Liver (tissue), 9 donors: Measurements from ENCODE around the gene NPPB. TPM values are rescaled to one million over a fixed set of nuclear protein-coding genes. Genes with fewer than 3 reads are reported as not detected.

ENCODE experiments used
- DNase-seq: peaks from one replicate; pipeline ENCODE4 v3.0.0-alpha.2; 2017; ENCODE audit warnings: low spot score
- H3K27ac ChIP-seq, 2 donors: one replicate each; pipeline ENCODE4 v1.7.0; 2013; ENCODE audit warnings: inconsistent platforms in 2 of 2, low read length in 2 of 2, control low read depth in 1 of 2, low read depth in 1 of 2, mild to moderate bottlenecking in 1 of 2
- H3K27me3 ChIP-seq, 4 donors: one replicate each; pipeline versions ENCODE4 v1.6.1 to v1.7.0; 2013; ENCODE audit warnings: low read length in 3 of 4, inconsistent platforms in 1 of 4, mild to moderate bottlenecking in 1 of 4, moderate library complexity in 1 of 4; ENCODE audit not compliant: control insufficient read depth in 4 of 4, insufficient read depth in 4 of 4
- H3K36me3 ChIP-seq, 4 donors: one replicate each; pipeline versions ENCODE4 v1.6.1 to v1.7.0; 2013; ENCODE audit warnings: low read length in 3 of 4, mild to moderate bottlenecking in 3 of 4, low read depth in 1 of 4, moderate library complexity in 1 of 4; ENCODE audit not compliant: control insufficient read depth in 4 of 4, insufficient read depth in 3 of 4
- H3K4me1 ChIP-seq, 4 donors: one replicate each; pipeline versions ENCODE4 v1.6.1 to v1.7.0; 2013; ENCODE audit warnings: low read length in 3 of 4, mild to moderate bottlenecking in 3 of 4, moderate library complexity in 1 of 4; ENCODE audit not compliant: control insufficient read depth in 4 of 4, insufficient read depth in 4 of 4
- H3K4me3 ChIP-seq, 3 donors: one replicate each; pipeline versions ENCODE4 v1.6.1 to v1.7.0; 2013; ENCODE audit warnings: low read length in 3 of 3, control low read depth in 1 of 3, low read depth in 1 of 3, mild to moderate bottlenecking in 1 of 3
- H3K9ac ChIP-seq, 2 donors: one replicate each; pipeline ENCODE4 v1.7.0; 2013; ENCODE audit warnings: low read length in 2 of 2, mild to moderate bottlenecking in 2 of 2, moderate library complexity in 2 of 2, control low read depth in 1 of 2, low read depth in 1 of 2
- H3K9me3 ChIP-seq, 4 donors: one replicate each; pipeline versions ENCODE4 v1.6.1 to v1.7.0; 2013; ENCODE audit warnings: low read length in 3 of 4; ENCODE audit not compliant: control insufficient read depth in 4 of 4
- ATF3 ChIP-seq: IDR thresholded peaks from 2 replicates; pipeline ENCODE4 v1.6.1; 2016; ENCODE audit warnings: antibody characterized with exemption
- EGR1 ChIP-seq, 2 donors: IDR thresholded peaks; 2 replicates each; pipeline ENCODE4 v1.6.1; 2016 to 2018; ENCODE audit warnings: antibody characterized with exemption in 2 of 2, low read depth in 2 of 2
- FOXA1 ChIP-seq: IDR thresholded peaks from 2 replicates; pipeline ENCODE4 v1.6.1; 2016; ENCODE audit warnings: antibody characterized with exemption
- FOXA2 ChIP-seq: IDR thresholded peaks from 2 replicates; pipeline ENCODE4 v1.6.1; 2016; ENCODE audit warnings: antibody characterized with exemption
- JUND ChIP-seq, 2 donors: IDR thresholded peaks; 2 replicates each; pipeline ENCODE4 v1.6.1; 2016; ENCODE audit warnings: antibody characterized with exemption in 2 of 2
- NR2F2 ChIP-seq: IDR thresholded peaks from 2 replicates; pipeline ENCODE4 v1.6.1; 2016; ENCODE audit warnings: antibody characterized with exemption
- RAD21 ChIP-seq, 2 donors: IDR thresholded peaks; 2 replicates each; pipeline ENCODE4 v1.6.1; 2016; ENCODE audit warnings: antibody characterized with exemption in 2 of 2, mild to moderate bottlenecking in 2 of 2
- RXRA ChIP-seq, 2 donors: IDR thresholded peaks; 2 replicates each; pipeline ENCODE4 v1.6.1; 2017 to 2018; ENCODE audit warnings: antibody characterized with exemption in 2 of 2, mild to moderate bottlenecking in 1 of 2
- SP1 ChIP-seq: IDR thresholded peaks from 2 replicates; pipeline ENCODE4 v1.6.1; 2018; ENCODE audit warnings: antibody characterized with exemption, mild to moderate bottlenecking
- TAF1 ChIP-seq: conservative IDR thresholded peaks from 2 replicates; pipeline ENCODE4 v1.6.1; 2016; ENCODE audit warnings: antibody characterized with exemption, mild to moderate bottlenecking
- YY1 ChIP-seq: IDR thresholded peaks from 2 replicates; pipeline ENCODE4 v1.6.1; 2016; ENCODE audit warnings: antibody characterized with exemption, mild to moderate bottlenecking
- ZBTB33 ChIP-seq: IDR thresholded peaks from 2 replicates; pipeline ENCODE4 v1.6.1; 2016; ENCODE audit warnings: antibody characterized with exemption
- WGBS: extraction: QIAGEN DNeasy Blood & Tissue Kit; methylation state at CpG from one replicate; pipeline ENCODE4 v1.1.7; 2013; 5-methylcytosine and 5-hydroxymethylcytosine counted together
- polyA plus RNA-seq, 2 donors: library from polyadenylated mRNA; stranded (reverse) in 1 of 2; unstranded in 1 of 2; fragments of 200-250 nt in 1 of 2; fragments of >200 nt in 1 of 2; fragmentation: Nextera tagmentation in 1 of 2; extraction: Ambion mirVana in 1 of 2; gene quantifications; one replicate each; pipeline versions ENCODE4 v1.2.1 to v1.2.3, GENCODE V29; 2013 to 2015
- total RNA-seq, 2 donors: library from RNA; depleted of rRNA; stranded (reverse); fragments of >200 nt; gene quantifications; one replicate each; pipeline ENCODE4 v1.2.3, GENCODE V29; 2014
- TF ChIP-seq, protein P1 (sequence below): IDR thresholded peaks from 2 replicates; pipeline ENCODE4 v1.6.1; 2016; ENCODE audit warnings: antibody characterized with exemption, mild to moderate bottlenecking
- TF ChIP-seq, protein P2 (sequence below): fragments of 150-350 bp; IDR thresholded peaks from 2 replicates; pipeline ENCODE4 v1.5.1; 2017; ENCODE audit warnings: improper control_type of control experiment, low read depth, low read length; ENCODE audit not compliant: missing input control
- TF ChIP-seq, protein P3 (sequence below): IDR thresholded peaks from 2 replicates; pipeline ENCODE4 v1.6.1; 2016; ENCODE audit warnings: antibody characterized with exemption
- donor health status: healthy.
- donor health status: healthy.
- donor health status: healthy.
- donor health status: healthy.
- donor health status: healthy.

Gene NPPB
- total and polyA plus RNA-seq, 4 donors: not detected

- H3K27ac ChIP-seq: no peak overlapping the region
- WGBS: 69% methylated on average over 10 of the region's 10 CpGs
- TF ChIP-seq RAD21 (IDR thresholded peaks at IDR 0.05) (no peak), RXRA (IDR thresholded peaks at IDR 0.05) (peak; percentile 21 to 28)
- no peak for DNase-seq
- no peaks in the 10 kb centered on the region for H3K9me3 ChIP-seq
- H3K4me3 ChIP-seq: no peak overlapping the region
- no peaks in the 10 kb centered on the region for H3K27me3 ChIP-seq
- peaks cover 0 to 3% (median 0%) of the 10 kb centered on the region in 4 donors for H3K4me1 ChIP-seq
- H3K36me3 ChIP-seq: no peaks in the 10 kb centered on the region
- H3K9ac ChIP-seq: no peak overlapping the region
Observed at GRCh38 chr1:11880911-11881748, 22.4 kb upstream of the NPPB start.

DNA sequence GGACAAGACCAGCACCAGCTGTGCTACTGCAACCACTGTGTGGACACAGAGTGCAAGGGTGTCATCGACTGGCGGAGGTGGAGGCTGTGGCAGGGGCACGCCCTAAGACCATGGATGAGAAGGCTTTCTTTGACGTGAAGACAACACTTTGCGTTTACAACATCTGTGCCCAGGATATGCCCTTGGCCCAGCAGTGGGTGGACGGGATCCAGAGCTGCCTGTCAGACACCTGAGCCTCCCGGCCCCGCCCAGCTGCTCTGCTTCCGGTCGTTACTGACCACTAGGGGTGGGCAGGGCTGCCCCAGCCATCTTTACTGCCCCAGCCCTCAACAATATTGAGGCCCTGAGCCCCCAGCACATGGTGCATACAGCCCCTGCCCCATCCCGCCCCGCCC is 21.4 kb upstream of the NPPB start:
- 75% methylated on average over 12 of the region's 12 CpGs for WGBS
- DNase-seq: no peak
- Histone ChIP-seq H3K9me3 (no peaks in the 10 kb centered on the region), H3K9ac (no peak overlapping the region), H3K36me3 (no peaks in the 10 kb centered on the region), H3K4me3 (no peak overlapping the region), H3K4me1 (peaks cover 0 to 3% (median 0%) of the 10 kb centered on the region in 4 donors), H3K27me3 (no peaks in the 10 kb centered on the region), H3K27ac (no peak overlapping the region)
- TF ChIP-seq SP1: no peak
- TF ChIP-seq EGR1 (IDR thresholded peaks at IDR 0.05; ENCODE audit: low read depth in 2 of 2): no peak
- TF ChIP-seq, protein P1, sequence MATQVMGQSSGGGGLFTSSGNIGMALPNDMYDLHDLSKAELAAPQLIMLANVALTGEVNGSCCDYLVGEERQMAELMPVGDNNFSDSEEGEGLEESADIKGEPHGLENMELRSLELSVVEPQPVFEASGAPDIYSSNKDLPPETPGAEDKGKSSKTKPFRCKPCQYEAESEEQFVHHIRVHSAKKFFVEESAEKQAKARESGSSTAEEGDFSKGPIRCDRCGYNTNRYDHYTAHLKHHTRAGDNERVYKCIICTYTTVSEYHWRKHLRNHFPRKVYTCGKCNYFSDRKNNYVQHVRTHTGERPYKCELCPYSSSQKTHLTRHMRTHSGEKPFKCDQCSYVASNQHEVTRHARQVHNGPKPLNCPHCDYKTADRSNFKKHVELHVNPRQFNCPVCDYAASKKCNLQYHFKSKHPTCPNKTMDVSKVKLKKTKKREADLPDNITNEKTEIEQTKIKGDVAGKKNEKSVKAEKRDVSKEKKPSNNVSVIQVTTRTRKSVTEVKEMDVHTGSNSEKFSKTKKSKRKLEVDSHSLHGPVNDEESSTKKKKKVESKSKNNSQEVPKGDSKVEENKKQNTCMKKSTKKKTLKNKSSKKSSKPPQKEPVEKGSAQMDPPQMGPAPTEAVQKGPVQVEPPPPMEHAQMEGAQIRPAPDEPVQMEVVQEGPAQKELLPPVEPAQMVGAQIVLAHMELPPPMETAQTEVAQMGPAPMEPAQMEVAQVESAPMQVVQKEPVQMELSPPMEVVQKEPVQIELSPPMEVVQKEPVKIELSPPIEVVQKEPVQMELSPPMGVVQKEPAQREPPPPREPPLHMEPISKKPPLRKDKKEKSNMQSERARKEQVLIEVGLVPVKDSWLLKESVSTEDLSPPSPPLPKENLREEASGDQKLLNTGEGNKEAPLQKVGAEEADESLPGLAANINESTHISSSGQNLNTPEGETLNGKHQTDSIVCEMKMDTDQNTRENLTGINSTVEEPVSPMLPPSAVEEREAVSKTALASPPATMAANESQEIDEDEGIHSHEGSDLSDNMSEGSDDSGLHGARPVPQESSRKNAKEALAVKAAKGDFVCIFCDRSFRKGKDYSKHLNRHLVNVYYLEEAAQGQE: no peak
- TF ChIP-seq RAD21 (IDR thresholded peaks at IDR 0.05): no peak
- TF ChIP-seq FOXA2: no peak
- TF ChIP-seq YY1: no peak
- TF ChIP-seq ZBTB33: no peak
- TF ChIP-seq, protein P2, sequence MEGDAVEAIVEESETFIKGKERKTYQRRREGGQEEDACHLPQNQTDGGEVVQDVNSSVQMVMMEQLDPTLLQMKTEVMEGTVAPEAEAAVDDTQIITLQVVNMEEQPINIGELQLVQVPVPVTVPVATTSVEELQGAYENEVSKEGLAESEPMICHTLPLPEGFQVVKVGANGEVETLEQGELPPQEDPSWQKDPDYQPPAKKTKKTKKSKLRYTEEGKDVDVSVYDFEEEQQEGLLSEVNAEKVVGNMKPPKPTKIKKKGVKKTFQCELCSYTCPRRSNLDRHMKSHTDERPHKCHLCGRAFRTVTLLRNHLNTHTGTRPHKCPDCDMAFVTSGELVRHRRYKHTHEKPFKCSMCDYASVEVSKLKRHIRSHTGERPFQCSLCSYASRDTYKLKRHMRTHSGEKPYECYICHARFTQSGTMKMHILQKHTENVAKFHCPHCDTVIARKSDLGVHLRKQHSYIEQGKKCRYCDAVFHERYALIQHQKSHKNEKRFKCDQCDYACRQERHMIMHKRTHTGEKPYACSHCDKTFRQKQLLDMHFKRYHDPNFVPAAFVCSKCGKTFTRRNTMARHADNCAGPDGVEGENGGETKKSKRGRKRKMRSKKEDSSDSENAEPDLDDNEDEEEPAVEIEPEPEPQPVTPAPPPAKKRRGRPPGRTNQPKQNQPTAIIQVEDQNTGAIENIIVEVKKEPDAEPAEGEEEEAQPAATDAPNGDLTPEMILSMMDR: no peak
- no peak for TF ChIP-seq NR2F2
- TF ChIP-seq TAF1: no peak
- no peak for TF ChIP-seq FOXA1
- TF ChIP-seq, protein P3, sequence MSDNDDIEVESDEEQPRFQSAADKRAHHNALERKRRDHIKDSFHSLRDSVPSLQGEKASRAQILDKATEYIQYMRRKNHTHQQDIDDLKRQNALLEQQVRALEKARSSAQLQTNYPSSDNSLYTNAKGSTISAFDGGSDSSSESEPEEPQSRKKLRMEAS: no peak
- no peak for TF ChIP-seq JUND (IDR thresholded peaks at IDR 0.05)
- no peak for TF ChIP-seq ATF3
